Thoracic aorta (tissue), 2 donors: Measurements from ENCODE around the gene TPRG1. TPM values are rescaled to one million over a fixed set of nuclear protein-coding genes. Genes with fewer than 3 reads are reported as not detected.

Experiments
- ATAC-seq: fragments of 150-250 bp; one replicate; pipeline ENCODE4 v1.8.0; 2017; ENCODE audit warnings: low read depth; ENCODE audit not compliant: insufficient number of reproducible peaks, low FRiP score
- DNase-seq: peaks from one replicate; pipeline ENCODE4 v3.0.0-alpha.2; 2020; ENCODE audit warnings: low spot score
- H3K27ac ChIP-seq, 2 donors: fragments of 200-600 bp; sonication (generic); 1 replicate in 1 of 2; 2 replicates in 1 of 2; pipeline ENCODE4 v1.5.1; 2016; ENCODE audit warnings: mild to moderate bottlenecking in 2 of 2, moderate library complexity in 2 of 2
- H3K27me3 ChIP-seq: fragments of 200-600 bp; sonication (generic); replicated peaks from 2 replicates; pipeline ENCODE4 v1.6.0; 2016; ENCODE audit warnings: mild to moderate bottlenecking; ENCODE audit not compliant: insufficient read depth
- H3K36me3 ChIP-seq: fragments of 200-600 bp; sonication (generic); one replicate; pipeline ENCODE4 v1.5.1; 2016
- H3K4me1 ChIP-seq, 2 donors: fragments of 200-600 bp; sonication (generic); 1 replicate in 1 of 2; 2 replicates in 1 of 2; pipeline versions ENCODE4 v1.5.1 to v1.6.0; 2016; ENCODE audit warnings: low read depth in 2 of 2, mild to moderate bottlenecking in 1 of 2; ENCODE audit not compliant: control insufficient read depth in 1 of 2
- H3K4me3 ChIP-seq: fragments of 200-600 bp; sonication (generic); 2 replicates; pipeline ENCODE4 v1.5.1; 2016; ENCODE audit warnings: mild to moderate bottlenecking
- H3K9me3 ChIP-seq: fragments of 200-600 bp; sonication (generic); 2 replicates; pipeline ENCODE4 v1.5.1; 2016
- total RNA-seq, 2 donors: library from RNA; depleted of rRNA; stranded (reverse); fragments of >200 nt; gene quantifications; one replicate each; pipeline versions ENCODE4 v1.1.0 to v1.2.3, GENCODE V29; 2016
- TF ChIP-seq, protein P1 (sequence below): fragments of 200-600 bp; sonication (generic); IDR thresholded peaks from one replicate; pipeline ENCODE4 v1.5.1; 2019; ENCODE audit warnings: antibody characterized with exemption

Gene TPRG1
- total RNA-seq, 2 donors from 2014 or later = 7.4 to 14.5 TPM

DNA sequence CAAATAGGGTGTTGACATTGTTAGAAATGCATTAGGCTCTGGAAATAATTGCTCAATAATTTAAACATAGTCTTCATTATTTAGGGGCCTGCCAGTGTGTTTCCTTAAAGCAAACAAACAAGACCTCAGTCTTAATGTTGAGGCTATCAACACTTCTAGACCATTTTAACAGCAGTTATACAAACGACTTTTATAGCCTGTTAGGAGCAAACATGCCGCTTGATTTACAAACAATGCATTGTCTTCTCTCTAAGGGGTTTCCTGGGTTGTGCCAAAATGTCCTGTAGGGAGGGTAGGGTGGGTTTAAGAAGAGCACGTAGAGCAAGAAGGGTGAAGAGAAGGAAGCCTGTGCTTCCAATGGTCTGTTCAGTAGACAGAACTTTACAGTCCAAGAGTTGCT, 53.7 kb downstream of the TPRG1 start:
- no peak for DNase-seq
- no peaks in the 10 kb centered on the region for H3K27me3 ChIP-seq
- no peak overlapping the region for H3K27ac ChIP-seq
- H3K4me3 ChIP-seq = no peak overlapping the region
- H3K36me3 ChIP-seq = no peaks in the 10 kb centered on the region
- H3K9me3 ChIP-seq = no peaks in the 10 kb centered on the region
- no peaks in the 10 kb centered on the region for H3K4me1 ChIP-seq
- no peak for ATAC-seq
- TF ChIP-seq, protein P1, sequence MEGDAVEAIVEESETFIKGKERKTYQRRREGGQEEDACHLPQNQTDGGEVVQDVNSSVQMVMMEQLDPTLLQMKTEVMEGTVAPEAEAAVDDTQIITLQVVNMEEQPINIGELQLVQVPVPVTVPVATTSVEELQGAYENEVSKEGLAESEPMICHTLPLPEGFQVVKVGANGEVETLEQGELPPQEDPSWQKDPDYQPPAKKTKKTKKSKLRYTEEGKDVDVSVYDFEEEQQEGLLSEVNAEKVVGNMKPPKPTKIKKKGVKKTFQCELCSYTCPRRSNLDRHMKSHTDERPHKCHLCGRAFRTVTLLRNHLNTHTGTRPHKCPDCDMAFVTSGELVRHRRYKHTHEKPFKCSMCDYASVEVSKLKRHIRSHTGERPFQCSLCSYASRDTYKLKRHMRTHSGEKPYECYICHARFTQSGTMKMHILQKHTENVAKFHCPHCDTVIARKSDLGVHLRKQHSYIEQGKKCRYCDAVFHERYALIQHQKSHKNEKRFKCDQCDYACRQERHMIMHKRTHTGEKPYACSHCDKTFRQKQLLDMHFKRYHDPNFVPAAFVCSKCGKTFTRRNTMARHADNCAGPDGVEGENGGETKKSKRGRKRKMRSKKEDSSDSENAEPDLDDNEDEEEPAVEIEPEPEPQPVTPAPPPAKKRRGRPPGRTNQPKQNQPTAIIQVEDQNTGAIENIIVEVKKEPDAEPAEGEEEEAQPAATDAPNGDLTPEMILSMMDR = no peak

DNA sequence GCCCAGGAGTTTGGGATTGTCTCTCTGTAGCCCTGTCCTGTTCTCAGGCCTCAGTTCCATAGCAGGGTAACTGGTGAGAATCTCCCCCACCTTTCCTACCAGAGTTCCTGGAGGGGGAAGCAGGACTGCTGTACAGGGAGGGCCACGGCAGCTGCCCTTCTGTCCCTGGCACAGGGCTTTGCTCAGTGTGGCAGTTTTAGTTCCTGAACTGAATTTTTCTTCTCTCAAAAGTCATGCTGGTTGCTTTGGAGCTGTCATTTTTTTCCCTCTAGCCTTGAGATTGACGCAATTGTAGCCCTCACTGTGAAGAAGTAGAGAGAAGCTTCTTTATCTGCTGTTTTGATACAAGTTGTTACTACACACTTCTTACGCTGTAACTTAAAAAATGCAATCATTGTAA, 55.5 kb downstream of the TPRG1 start:
- TF ChIP-seq, protein P1 = no peak
- Histone ChIP-seq H3K27ac (no peak overlapping the region), H3K36me3 (no peaks in the 10 kb centered on the region), H3K4me1 (no peaks in the 10 kb centered on the region), H3K4me3 (no peak overlapping the region), H3K27me3 (no peaks in the 10 kb centered on the region), H3K9me3 (no peaks in the 10 kb centered on the region)
- DNase-seq (no peak), ATAC-seq (no peak)

DNA sequence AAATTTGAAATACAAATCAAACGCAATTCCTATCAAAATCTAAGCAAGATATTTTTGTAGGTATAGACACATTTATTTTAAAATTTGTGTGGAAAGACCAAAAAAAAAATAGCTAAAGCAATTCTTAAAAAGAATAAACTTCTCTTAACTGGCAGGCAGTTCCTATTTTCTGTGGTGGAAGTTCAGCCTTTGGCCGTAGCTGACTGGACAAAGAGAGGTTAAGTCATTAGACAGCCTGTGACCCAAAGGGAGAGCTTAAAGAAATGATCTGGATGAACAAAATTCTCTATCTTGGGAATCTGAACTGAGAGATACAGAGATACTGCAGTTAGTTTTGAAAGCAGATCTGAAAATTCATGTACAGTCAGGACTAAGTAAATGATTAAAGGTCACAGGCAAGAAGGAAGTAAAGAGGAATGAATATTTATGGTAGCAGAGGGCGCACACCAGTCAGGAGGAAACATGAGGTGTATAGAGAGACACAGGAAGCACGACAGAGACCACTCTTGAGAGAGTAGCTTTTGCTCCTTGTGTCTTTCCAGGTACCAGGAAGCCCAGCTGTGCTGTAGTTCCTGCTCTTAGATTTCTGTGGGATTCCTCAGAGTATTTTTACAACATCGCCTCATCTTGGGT, 57.5 kb downstream of the TPRG1 start:
- no peak overlapping the region for H3K4me3 ChIP-seq
- DNase-seq (no peak), ATAC-seq (no peak)
- no peaks in the 10 kb centered on the region for H3K27me3 ChIP-seq
- H3K4me1 ChIP-seq = no peaks in the 10 kb centered on the region
- H3K9me3 ChIP-seq = no peaks in the 10 kb centered on the region
- no peaks in the 10 kb centered on the region for H3K36me3 ChIP-seq
- TF ChIP-seq, protein P1 = no peak
- no peak overlapping the region for H3K27ac ChIP-seq

DNA sequence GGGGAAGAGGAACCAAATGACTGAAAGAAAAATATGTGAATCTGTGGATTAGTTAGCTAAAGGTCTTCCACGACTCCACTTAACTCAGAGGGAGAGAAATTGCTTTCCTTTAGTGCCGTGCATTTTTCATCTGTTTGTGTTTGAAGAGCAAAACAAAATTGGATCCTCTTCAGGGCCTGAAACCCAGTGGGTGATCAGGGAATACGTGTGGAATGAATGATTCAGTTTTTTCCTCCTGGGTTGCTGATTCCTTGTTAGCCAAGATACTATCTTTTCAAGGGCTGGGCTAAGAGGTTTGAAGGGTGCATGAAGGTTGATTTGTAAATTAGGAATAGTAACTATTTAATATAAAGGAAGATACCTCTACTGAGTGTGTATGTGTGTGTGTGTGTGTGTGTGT, 61.0 kb downstream of the TPRG1 start:
- Histone ChIP-seq H3K9me3 (no peaks in the 10 kb centered on the region), H3K36me3 (no peaks in the 10 kb centered on the region), H3K4me3 (no peak overlapping the region), H3K27ac (no peak overlapping the region), H3K4me1 (no peaks in the 10 kb centered on the region), H3K27me3 (no peaks in the 10 kb centered on the region)
- TF ChIP-seq, protein P1 = no peak
- DNase-seq (no peak), ATAC-seq (no peak)

DNA sequence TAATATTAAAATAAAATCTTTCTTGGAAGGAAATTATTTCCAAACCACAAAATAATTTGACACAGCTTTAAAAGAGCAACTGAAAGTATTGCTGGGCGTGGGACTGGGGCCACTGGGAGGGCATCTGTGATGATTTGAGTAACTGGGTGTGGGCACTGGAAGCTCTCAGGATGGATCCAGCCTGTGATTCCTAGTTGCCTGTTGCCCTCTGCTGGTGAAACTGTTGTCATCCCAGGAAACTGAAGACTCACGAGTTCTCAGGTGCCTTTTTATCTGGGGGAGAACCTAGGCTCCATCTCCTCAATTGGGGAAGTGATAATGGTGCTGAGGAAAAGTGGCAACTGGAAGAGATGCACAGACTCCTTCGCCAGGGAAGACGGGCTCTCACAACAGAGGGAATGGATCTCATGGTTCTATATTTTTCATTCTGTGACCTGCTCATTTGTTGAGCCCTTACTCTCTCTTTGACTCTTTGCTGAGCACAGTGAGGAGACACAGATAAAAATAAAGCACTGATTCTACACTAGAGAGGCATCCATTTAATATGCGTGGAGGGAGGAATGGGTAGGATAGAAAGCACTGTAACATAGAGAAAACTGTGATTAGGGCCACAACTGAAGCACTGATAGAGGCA, 61.6 kb downstream of the TPRG1 start:
- TF ChIP-seq, protein P1 = peak; percentile 46
- H3K4me1 ChIP-seq = no peaks in the 10 kb centered on the region
- no peak for ATAC-seq
- no peak overlapping the region for H3K27ac ChIP-seq
- H3K36me3 ChIP-seq = no peaks in the 10 kb centered on the region
- H3K9me3 ChIP-seq = no peaks in the 10 kb centered on the region
- H3K27me3 ChIP-seq = no peaks in the 10 kb centered on the region
- H3K4me3 ChIP-seq = no peak overlapping the region
- no peak for DNase-seq
